ENCODE measurements around the gene TXNDC2. TPM values are rescaled to one million over a fixed set of nuclear protein-coding genes. Genes with fewer than 3 reads are reported as not detected.
A peak's percentile ranks its signal among the peaks of the same experiment; 100 is the strongest.
"Not testable (repeated sequence)": the region's sequence is repeated elsewhere in the genome, so short reads cannot be mapped to it uniquely, and the experiment has no call there.

TXNDC2 gene
- total RNA-seq, 1 experiment from 2014 or later: 0.28 TPM

GRCh38 chr18:9911226-9911625 is 25.5 kb downstream of the TXNDC2 start:
- peaks cover 20 to 22% of the 10 kb centered on the region in 2 experiments for H3K4me1 Mint-ChIP-seq
- no peak overlapping the region for H3K4ac ChIP-seq (ENCODE audit: low read depth, low read length)
- DNase-seq: no peak
- no peak overlapping the region for H3K14ac ChIP-seq (ENCODE audit: insufficient read depth, low read length)
- H2AFZ ChIP-seq (ENCODE audit: low read length): no peak overlapping the region
- 0 out of 5 replicates have a peak, but pooled peaks cover 0 to 3% of the 10 kb centered on the region in 2 experiments for H3K9me3 Mint-ChIP-seq
- no peak overlapping the region for H3K56ac ChIP-seq (ENCODE audit: insufficient read length, low read depth, low read length)
- no peaks in the 10 kb centered on the region for H4K20me1 ChIP-seq (ENCODE audit: control insufficient read depth, insufficient read depth, insufficient read length)
- H2BK20ac ChIP-seq (ENCODE audit: low read depth, low read length, poor library complexity, severe bottlenecking): no peak overlapping the region
- H3K27me3 Mint-ChIP-seq (ENCODE audit: low read depth): no peaks in the 10 kb centered on the region; the same call in 1 of the 2 replicates
- H3K4me2 ChIP-seq (ENCODE audit: insufficient read depth, insufficient read length, low read length): no peak overlapping the region
- no peak overlapping the region for H3K27ac Mint-ChIP-seq
- no peak overlapping the region for H4K5ac ChIP-seq (ENCODE audit: insufficient read length, low read depth, low read length)
- H3K9me3 ChIP-seq (ENCODE audit: control insufficient read depth, low read depth, low read length): no peaks in the 10 kb centered on the region
- no peaks in the 10 kb centered on the region for H3K36me3 Mint-ChIP-seq (ENCODE audit: insufficient read depth in 1 of 3, low read depth in 3 of 3)
- H2BK120ac ChIP-seq (ENCODE audit: low read depth, low read length, poor library complexity, severe bottlenecking): no peak overlapping the region
- H2BK5ac ChIP-seq (ENCODE audit: insufficient read length, low read length): no peak overlapping the region
- H2AK5ac ChIP-seq (ENCODE audit: insufficient read length, low read length): no peak overlapping the region
- H3K27ac ChIP-seq (ENCODE audit: insufficient read length, low read depth, low read length): no peak overlapping the region
- no CpG with 5 or more reads among the region's 5 CpGs for WGBS (ENCODE audit: extremely low coverage, insufficient read length, low lambda C conversion rate)
- no peak overlapping the region for H4K8ac ChIP-seq (replicated peaks; ENCODE audit: insufficient read length, low read depth, low read length)
- no peak overlapping the region for H2BK12ac ChIP-seq (ENCODE audit: insufficient read length, low read depth, low read length)
- no peak overlapping the region for H3K9ac ChIP-seq (ENCODE audit: extremely low read depth, insufficient read length, low read length)
- H3K4me1 ChIP-seq (ENCODE audit: insufficient read depth, low read length): no peaks in the 10 kb centered on the region
- H3K79me2 ChIP-seq (ENCODE audit: insufficient read depth, low read length): peaks cover 15% of the 10 kb centered on the region; the same call in 1 of the 2 replicates
- H2BK15ac ChIP-seq (ENCODE audit: low read depth, low read length): no peak overlapping the region
- H3K27me3 ChIP-seq (ENCODE audit: insufficient read depth, low read length): no peaks in the 10 kb centered on the region
- H3K79me1 ChIP-seq (ENCODE audit: insufficient read depth, low read depth, low read length, poor library complexity, severe bottlenecking): no peaks in the 10 kb centered on the region
- H3T11ph ChIP-seq (ENCODE audit: low read length): no peak overlapping the region
- no peak overlapping the region for H3K18ac ChIP-seq (ENCODE audit: insufficient read length, low read depth, low read length)
- H4K91ac ChIP-seq (ENCODE audit: insufficient read length, low read depth, low read length): no peak overlapping the region
- no peak overlapping the region for H3K4me3 Mint-ChIP-seq
- peaks cover 4% of the 10 kb centered on the region for H3K23me2 ChIP-seq (ENCODE audit: insufficient read length, low read depth, low read length, poor library complexity, severe bottlenecking)
- H3K23ac ChIP-seq (ENCODE audit: insufficient read length, low read depth, low read length): no peak overlapping the region
- TF ChIP-seq CTCF (conservative IDR thresholded peaks at IDR 0.05): no peak

GRCh38 chr18:9912285-9912684 is 26.5 kb downstream of the TXNDC2 start:
- not testable (repeated sequence) for H4K5ac ChIP-seq (ENCODE audit: insufficient read length, low read depth, low read length); H3T11ph ChIP-seq (ENCODE audit: low read length); H2BK20ac ChIP-seq (ENCODE audit: low read depth, low read length, poor library complexity, severe bottlenecking); H2AFZ ChIP-seq (ENCODE audit: low read length); H3K4ac ChIP-seq (ENCODE audit: low read depth, low read length); H2BK120ac ChIP-seq (ENCODE audit: low read depth, low read length, poor library complexity, severe bottlenecking); H3K4me1 ChIP-seq (ENCODE audit: insufficient read depth, low read length); H3K23me2 ChIP-seq (ENCODE audit: insufficient read length, low read depth, low read length, poor library complexity, severe bottlenecking); DNase-seq; H3K9me3 Mint-ChIP-seq; H3K4me2 ChIP-seq (ENCODE audit: insufficient read depth, insufficient read length, low read length); H2AK5ac ChIP-seq (ENCODE audit: insufficient read length, low read length); H3K23ac ChIP-seq (ENCODE audit: insufficient read length, low read depth, low read length); H3K27ac ChIP-seq (ENCODE audit: insufficient read length, low read depth, low read length); H3K9ac ChIP-seq (ENCODE audit: extremely low read depth, insufficient read length, low read length); H3K27me3 ChIP-seq (ENCODE audit: insufficient read depth, low read length); H4K20me1 ChIP-seq (ENCODE audit: control insufficient read depth, insufficient read depth, insufficient read length); H2BK5ac ChIP-seq (ENCODE audit: insufficient read length, low read length); H3K27me3 Mint-ChIP-seq (ENCODE audit: low read depth); H3K79me1 ChIP-seq (ENCODE audit: insufficient read depth, low read depth, low read length, poor library complexity, severe bottlenecking); H3K36me3 Mint-ChIP-seq (ENCODE audit: insufficient read depth in 1 of 3, low read depth in 3 of 3); H3K9me3 ChIP-seq (ENCODE audit: control insufficient read depth, low read depth, low read length); H2BK12ac ChIP-seq (ENCODE audit: insufficient read length, low read depth, low read length); H4K91ac ChIP-seq (ENCODE audit: insufficient read length, low read depth, low read length); H3K27ac Mint-ChIP-seq; H3K56ac ChIP-seq (ENCODE audit: insufficient read length, low read depth, low read length); H4K8ac ChIP-seq (replicated peaks; ENCODE audit: insufficient read length, low read depth, low read length); H3K18ac ChIP-seq (ENCODE audit: insufficient read length, low read depth, low read length); H3K14ac ChIP-seq (ENCODE audit: insufficient read depth, low read length); H2BK15ac ChIP-seq (ENCODE audit: low read depth, low read length)
- Mint-ChIP-seq H3K4me1 (peaks cover 25 to 27% of the 10 kb centered on the region in 2 experiments), H3K4me3 (peak overlapping the region in 1 of 2 experiments; percentile 92; a peak in 1 of 5 replicates)
- WGBS (ENCODE audit: extremely low coverage, insufficient read length, low lambda C conversion rate): no CpG with 5 or more reads among the region's 1 CpG
- peaks cover 21% of the 10 kb centered on the region; the same call in 1 of the 2 replicates for H3K79me2 ChIP-seq (ENCODE audit: insufficient read depth, low read length)

Measured in H9 (cell line).